H1 (cell line): ENCODE measurements around the gene AASDHPPT. TPM values are rescaled to one million over a fixed set of nuclear protein-coding genes. Genes with fewer than 3 reads are reported as not detected.

ENCODE experiments used
- CTCF ChIA-PET: fragments of 300-600 bp; sonication (Branson Sonifier 250); formaldehyde crosslinking; loops from one replicate; lab custom pipeline; 2021; ENCODE audit not compliant: partially characterized antibody; lab: Charles Lee
- POLR2A ChIA-PET: fragments of 300-600 bp; sonication (Branson Sonifier 250); formaldehyde crosslinking; loops from one replicate; lab custom pipeline; 2021; ENCODE audit warnings: inconsistent platforms; ENCODE audit not compliant: partially characterized antibody; lab: Charles Lee
- DNase-seq, 2 experiments: peaks; one replicate each; pipeline versions ENCODE4 v3.0.0 to v3.0.0-alpha.2; 2010 to 2022; ENCODE audit warnings: low spot score in 2 of 2, low read depth in 1 of 2, mixed read lengths in 1 of 2
- FAIRE-seq: peaks from 2 replicates; lab custom pipeline; 2011; peaks lifted over from hg19 to GRCh38; lab: Jason Lieb, UNC
- H2AFZ ChIP-seq: 2 replicates; pipeline ENCODE4 v1.8.1; 2012; ENCODE audit warnings: low read length, inconsistent platforms
- H2AK5ac ChIP-seq: 2 replicates; pipeline ENCODE4 v1.6.1; 2013; ENCODE audit warnings: low read depth, low read length
- H2BK120ac ChIP-seq: replicated peaks from 2 replicates; pipeline ENCODE3; 2013; ENCODE audit warnings: low read depth, low read length, inconsistent platforms
- H2BK12ac ChIP-seq: 2 replicates; pipeline ENCODE4 v1.6.1; 2013; ENCODE audit warnings: low read depth, low read length
- H2BK15ac ChIP-seq: 2 replicates; pipeline ENCODE4 v1.6.1; 2013; ENCODE audit warnings: low read length
- H2BK20ac ChIP-seq: 2 replicates; pipeline ENCODE4 v1.6.1; 2013; ENCODE audit warnings: low read length
- H2BK5ac ChIP-seq: 2 replicates; pipeline ENCODE4 v1.6.1; 2013; ENCODE audit warnings: low read depth, low read length
- H3K14ac ChIP-seq: 2 replicates; pipeline ENCODE4 v1.6.1; 2013; ENCODE audit warnings: inconsistent platforms; ENCODE audit not compliant: insufficient read length
- H3K18ac ChIP-seq: 2 replicates; pipeline ENCODE4 v1.6.1; 2013; ENCODE audit warnings: low read length; ENCODE audit errors: extremely low read depth
- H3K23ac ChIP-seq: 2 replicates; pipeline ENCODE4 v1.6.1; 2013; ENCODE audit warnings: inconsistent platforms; ENCODE audit not compliant: insufficient read length
- H3K23me2 ChIP-seq: 2 replicates; pipeline ENCODE4 v1.6.1; 2013; ENCODE audit warnings: low read depth, low read length
- H3K27ac ChIP-seq: 2 replicates; pipeline ENCODE4 v1.6.1; 2011; ENCODE audit warnings: low read depth, low read length, inconsistent platforms
- H3K27me3 ChIP-seq, 4 experiments: replicated peaks in 1 of 4; 1 replicate in 1 of 4; 2 replicates in 3 of 4; pipeline versions ENCODE4 v1.6.1 to v1.8.1; 2011 to 2013; ENCODE audit warnings: low read length in 3 of 4, mild to moderate bottlenecking in 3 of 4, inconsistent platforms in 2 of 4, mixed read lengths in 2 of 4, moderate library complexity in 1 of 4; ENCODE audit not compliant: control insufficient read depth in 3 of 4, insufficient read depth in 3 of 4; ENCODE audit errors: extremely low read depth in 1 of 4
- H3K36me3 ChIP-seq, 4 experiments: 2 replicates each; pipeline versions ENCODE4 v1.6.1 to v1.8.1; 2011 to 2013; ENCODE audit warnings: mild to moderate bottlenecking in 4 of 4, low read length in 3 of 4, moderate library complexity in 2 of 4, control low read depth in 1 of 4, inconsistent platforms in 1 of 4; ENCODE audit not compliant: insufficient read depth in 4 of 4, control insufficient read depth in 2 of 4
- H3K4ac ChIP-seq: replicated peaks from 2 replicates; pipeline ENCODE3; 2013; ENCODE audit warnings: low read length, low read depth, mixed read lengths, inconsistent platforms; ENCODE audit not compliant: insufficient read length
- H3K4me1 ChIP-seq, 4 experiments: replicated peaks in 1 of 4; 1 replicate in 1 of 4; 2 replicates in 3 of 4; pipeline versions ENCODE4 v1.6.1 to v1.8.1; 2011 to 2013; ENCODE audit warnings: low read length in 3 of 4, inconsistent platforms in 2 of 4, mixed read lengths in 1 of 4; ENCODE audit not compliant: insufficient read depth in 4 of 4, control insufficient read depth in 3 of 4
- H3K4me2 ChIP-seq, 2 experiments: 2 replicates each; pipeline versions ENCODE4 v1.6.1 to v1.8.1; 2011 to 2013; ENCODE audit warnings: low read depth in 2 of 2, low read length in 2 of 2, control low read depth in 1 of 2, inconsistent platforms in 1 of 2, mild to moderate bottlenecking in 1 of 2; ENCODE audit not compliant: insufficient read depth in 1 of 2
- H3K4me3 ChIP-seq, 4 experiments: fragments of 200-600, 300-600 bp in 1 of 4; sonication (generic), shearing (Covaris generic), sonication (Bioruptor Twin) in 1 of 4; 2 replicates each; pipeline versions ENCODE4 v1.5.1 to v1.8.1; 2011 to 2016; ENCODE audit warnings: low read length in 4 of 4, low read depth in 3 of 4, control low read depth in 2 of 4, inconsistent platforms in 2 of 4, mild to moderate bottlenecking in 2 of 4, mixed read lengths in 1 of 4, moderate library complexity in 1 of 4; ENCODE audit not compliant: insufficient read depth in 2 of 4; ENCODE audit errors: extremely low read depth in 1 of 4
- H3K56ac ChIP-seq: replicated peaks from 2 replicates; pipeline ENCODE3; 2013; ENCODE audit warnings: low read depth, mild to moderate bottlenecking, mixed read lengths, low read length, inconsistent platforms; ENCODE audit not compliant: insufficient read length
- H3K79me1 ChIP-seq: 2 replicates; pipeline ENCODE4 v1.6.1; 2013; ENCODE audit warnings: low read depth, low read length, control low read depth
- H3K79me2 ChIP-seq, 2 experiments: 2 replicates each; pipeline versions ENCODE4 v1.6.1 to v1.8.1; 2012 to 2013; ENCODE audit warnings: low read length in 2 of 2, mild to moderate bottlenecking in 2 of 2, inconsistent platforms in 1 of 2; ENCODE audit not compliant: insufficient read depth in 2 of 2, control insufficient read depth in 1 of 2
- H3K9ac ChIP-seq, 4 experiments: replicated peaks in 1 of 4; 1 replicate in 1 of 4; 2 replicates in 3 of 4; pipeline versions ENCODE4 v1.6.1 to v1.8.1; 2011 to 2013; ENCODE audit warnings: low read depth in 3 of 4, low read length in 3 of 4, control low read depth in 2 of 4, mild to moderate bottlenecking in 2 of 4, moderate library complexity in 2 of 4, inconsistent platforms in 1 of 4; ENCODE audit errors: extremely low read depth in 1 of 4
- H3K9me3 ChIP-seq, 2 experiments: 2 replicates each; pipeline versions ENCODE4 v1.6.1 to v1.8.1; 2012 to 2013; ENCODE audit warnings: mild to moderate bottlenecking in 2 of 2, moderate library complexity in 2 of 2, control low read depth in 1 of 2, inconsistent platforms in 1 of 2, low read depth in 1 of 2, low read length in 1 of 2, mixed read lengths in 1 of 2; ENCODE audit not compliant: insufficient read depth in 2 of 2
- H4K20me1 ChIP-seq, 2 experiments: replicated peaks in 1 of 2; 2 replicates each; pipeline versions ENCODE3 to v1.8.1; 2011 to 2013; ENCODE audit warnings: inconsistent platforms in 2 of 2, low read length in 2 of 2, mild to moderate bottlenecking in 1 of 2; ENCODE audit not compliant: insufficient read depth in 2 of 2, control insufficient read depth in 1 of 2
- H4K5ac ChIP-seq: 2 replicates; pipeline ENCODE4 v1.6.1; 2013; ENCODE audit warnings: low read length, low read depth, mixed read lengths, inconsistent platforms; ENCODE audit not compliant: insufficient read length
- H4K8ac ChIP-seq: 2 replicates; pipeline ENCODE4 v1.8.0; 2013; ENCODE audit warnings: mild to moderate bottlenecking, moderate library complexity, low read length, inconsistent platforms; ENCODE audit not compliant: insufficient read depth; ENCODE audit errors: extremely low read depth
- H4K91ac ChIP-seq: replicated peaks from 2 replicates; pipeline ENCODE3; 2013; ENCODE audit warnings: low read length, mixed read lengths, inconsistent platforms; ENCODE audit not compliant: insufficient read length
- polyA plus RNA-seq, 7 experiments: library from polyadenylated mRNA; depleted of rRNA in 3 of 7; stranded (reverse) in 5 of 7; unstranded in 2 of 7; fragments of >200 nt in 5 of 7; fragments of 200-250 nt in 2 of 7; gene quantifications; 1 replicate in 5 of 7; 2 replicates in 1 of 7; 4 replicates in 1 of 7; pipeline versions ENCODE4 v1.2.1 to v1.2.3, GENCODE V29; 2011 to 2013; ENCODE audit warnings: missing spikeins in 2 of 7, mixed read lengths in 2 of 7
- total RNA-seq: library from RNA; stranded (reverse); fragmentation: NEBNext Ultra II Directional; extraction: Animal tissue kit (Norgen Biotek cat#: 25700); gene quantifications from 2 replicates; pipeline ENCODE4 v1.2.1, GENCODE V29; 2021
- TF ChIP-seq, protein P1 (sequence below): fragments of 300-600 bp; sonication (generic); IDR thresholded peaks from 2 replicates; pipeline ENCODE4 v1.7.1; 2012; ENCODE audit warnings: low read length, moderate library complexity, mild to moderate bottlenecking, inconsistent platforms; ENCODE audit not compliant: insufficient replicate concordance

Gene AASDHPPT
- total and polyA plus RNA-seq, 2 of the 8 experiments (the other 6 are each of a cell fraction or from before 2014, with no cell fraction given), result 15.7 to 42.2 TPM

DNA sequence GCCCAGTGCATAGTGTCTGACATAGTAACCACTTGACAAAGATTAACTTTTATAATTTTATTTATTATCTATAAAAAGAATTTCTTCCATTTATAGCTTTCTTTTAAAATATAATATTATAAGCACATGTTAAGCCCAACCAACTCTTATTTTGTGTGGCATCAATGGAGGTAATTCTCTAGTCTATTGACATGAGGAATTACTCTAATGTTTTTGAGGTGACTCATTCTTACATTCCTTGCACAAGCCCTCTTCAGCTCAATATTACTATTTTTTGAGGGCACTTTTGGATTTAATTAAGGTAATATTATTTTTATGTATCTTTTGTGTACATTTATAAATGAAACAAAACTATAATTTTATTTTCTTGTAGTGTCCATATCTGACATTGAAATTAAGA, 59.6 kb downstream of the AASDHPPT start:
- H3K9me3 ChIP-seq, result peaks cover 6 to 8% of the 10 kb centered on the region in 2 experiments; a peak in 2 of 4 replicates
- H3K36me3 ChIP-seq, result no peaks in the 10 kb centered on the region
- H4K5ac ChIP-seq, result no peak overlapping the region
- no peak overlapping the region for H2BK5ac ChIP-seq
- POLR2A ChIA-PET, result no interaction called here
- no peak overlapping the region for H3K23ac ChIP-seq
- CTCF ChIA-PET, result interaction anchor here (0.7 to 1.9 kb wide), 2 partner anchors 14 to 50 kb away, joined by 4 to 5 read pairs; no protein-coding TSS in a partner anchor
- no peak overlapping the region for H2BK120ac ChIP-seq
- no peak for FAIRE-seq
- DNase-seq, result no peak
- no peak overlapping the region for H3K4me3 ChIP-seq
- no peak overlapping the region for H3K4me2 ChIP-seq
- no peaks in the 10 kb centered on the region for H4K20me1 ChIP-seq
- H3K23me2 ChIP-seq, result no peaks in the 10 kb centered on the region
- no peak overlapping the region for H2BK20ac ChIP-seq
- H3K4me1 ChIP-seq, result no peaks in the 10 kb centered on the region
- H3K9ac ChIP-seq, result no peak overlapping the region
- H3K27ac ChIP-seq, result no peak overlapping the region
- no peaks in the 10 kb centered on the region for H3K27me3 ChIP-seq
- no peak overlapping the region for H4K91ac ChIP-seq
- H3K79me2 ChIP-seq, result no peaks in the 10 kb centered on the region
- no peak overlapping the region for H2BK15ac ChIP-seq
- H2AFZ ChIP-seq, result no peak overlapping the region
- no peak overlapping the region for H3K4ac ChIP-seq
- H2AK5ac ChIP-seq, result no peak overlapping the region
- H4K8ac ChIP-seq, result no peak overlapping the region
- no peak overlapping the region for H2BK12ac ChIP-seq
- no peak overlapping the region for H3K56ac ChIP-seq
- no peak overlapping the region for H3K14ac ChIP-seq
- H3K79me1 ChIP-seq, result no peaks in the 10 kb centered on the region
- no peak overlapping the region for H3K18ac ChIP-seq
- TF ChIP-seq, protein P1, sequence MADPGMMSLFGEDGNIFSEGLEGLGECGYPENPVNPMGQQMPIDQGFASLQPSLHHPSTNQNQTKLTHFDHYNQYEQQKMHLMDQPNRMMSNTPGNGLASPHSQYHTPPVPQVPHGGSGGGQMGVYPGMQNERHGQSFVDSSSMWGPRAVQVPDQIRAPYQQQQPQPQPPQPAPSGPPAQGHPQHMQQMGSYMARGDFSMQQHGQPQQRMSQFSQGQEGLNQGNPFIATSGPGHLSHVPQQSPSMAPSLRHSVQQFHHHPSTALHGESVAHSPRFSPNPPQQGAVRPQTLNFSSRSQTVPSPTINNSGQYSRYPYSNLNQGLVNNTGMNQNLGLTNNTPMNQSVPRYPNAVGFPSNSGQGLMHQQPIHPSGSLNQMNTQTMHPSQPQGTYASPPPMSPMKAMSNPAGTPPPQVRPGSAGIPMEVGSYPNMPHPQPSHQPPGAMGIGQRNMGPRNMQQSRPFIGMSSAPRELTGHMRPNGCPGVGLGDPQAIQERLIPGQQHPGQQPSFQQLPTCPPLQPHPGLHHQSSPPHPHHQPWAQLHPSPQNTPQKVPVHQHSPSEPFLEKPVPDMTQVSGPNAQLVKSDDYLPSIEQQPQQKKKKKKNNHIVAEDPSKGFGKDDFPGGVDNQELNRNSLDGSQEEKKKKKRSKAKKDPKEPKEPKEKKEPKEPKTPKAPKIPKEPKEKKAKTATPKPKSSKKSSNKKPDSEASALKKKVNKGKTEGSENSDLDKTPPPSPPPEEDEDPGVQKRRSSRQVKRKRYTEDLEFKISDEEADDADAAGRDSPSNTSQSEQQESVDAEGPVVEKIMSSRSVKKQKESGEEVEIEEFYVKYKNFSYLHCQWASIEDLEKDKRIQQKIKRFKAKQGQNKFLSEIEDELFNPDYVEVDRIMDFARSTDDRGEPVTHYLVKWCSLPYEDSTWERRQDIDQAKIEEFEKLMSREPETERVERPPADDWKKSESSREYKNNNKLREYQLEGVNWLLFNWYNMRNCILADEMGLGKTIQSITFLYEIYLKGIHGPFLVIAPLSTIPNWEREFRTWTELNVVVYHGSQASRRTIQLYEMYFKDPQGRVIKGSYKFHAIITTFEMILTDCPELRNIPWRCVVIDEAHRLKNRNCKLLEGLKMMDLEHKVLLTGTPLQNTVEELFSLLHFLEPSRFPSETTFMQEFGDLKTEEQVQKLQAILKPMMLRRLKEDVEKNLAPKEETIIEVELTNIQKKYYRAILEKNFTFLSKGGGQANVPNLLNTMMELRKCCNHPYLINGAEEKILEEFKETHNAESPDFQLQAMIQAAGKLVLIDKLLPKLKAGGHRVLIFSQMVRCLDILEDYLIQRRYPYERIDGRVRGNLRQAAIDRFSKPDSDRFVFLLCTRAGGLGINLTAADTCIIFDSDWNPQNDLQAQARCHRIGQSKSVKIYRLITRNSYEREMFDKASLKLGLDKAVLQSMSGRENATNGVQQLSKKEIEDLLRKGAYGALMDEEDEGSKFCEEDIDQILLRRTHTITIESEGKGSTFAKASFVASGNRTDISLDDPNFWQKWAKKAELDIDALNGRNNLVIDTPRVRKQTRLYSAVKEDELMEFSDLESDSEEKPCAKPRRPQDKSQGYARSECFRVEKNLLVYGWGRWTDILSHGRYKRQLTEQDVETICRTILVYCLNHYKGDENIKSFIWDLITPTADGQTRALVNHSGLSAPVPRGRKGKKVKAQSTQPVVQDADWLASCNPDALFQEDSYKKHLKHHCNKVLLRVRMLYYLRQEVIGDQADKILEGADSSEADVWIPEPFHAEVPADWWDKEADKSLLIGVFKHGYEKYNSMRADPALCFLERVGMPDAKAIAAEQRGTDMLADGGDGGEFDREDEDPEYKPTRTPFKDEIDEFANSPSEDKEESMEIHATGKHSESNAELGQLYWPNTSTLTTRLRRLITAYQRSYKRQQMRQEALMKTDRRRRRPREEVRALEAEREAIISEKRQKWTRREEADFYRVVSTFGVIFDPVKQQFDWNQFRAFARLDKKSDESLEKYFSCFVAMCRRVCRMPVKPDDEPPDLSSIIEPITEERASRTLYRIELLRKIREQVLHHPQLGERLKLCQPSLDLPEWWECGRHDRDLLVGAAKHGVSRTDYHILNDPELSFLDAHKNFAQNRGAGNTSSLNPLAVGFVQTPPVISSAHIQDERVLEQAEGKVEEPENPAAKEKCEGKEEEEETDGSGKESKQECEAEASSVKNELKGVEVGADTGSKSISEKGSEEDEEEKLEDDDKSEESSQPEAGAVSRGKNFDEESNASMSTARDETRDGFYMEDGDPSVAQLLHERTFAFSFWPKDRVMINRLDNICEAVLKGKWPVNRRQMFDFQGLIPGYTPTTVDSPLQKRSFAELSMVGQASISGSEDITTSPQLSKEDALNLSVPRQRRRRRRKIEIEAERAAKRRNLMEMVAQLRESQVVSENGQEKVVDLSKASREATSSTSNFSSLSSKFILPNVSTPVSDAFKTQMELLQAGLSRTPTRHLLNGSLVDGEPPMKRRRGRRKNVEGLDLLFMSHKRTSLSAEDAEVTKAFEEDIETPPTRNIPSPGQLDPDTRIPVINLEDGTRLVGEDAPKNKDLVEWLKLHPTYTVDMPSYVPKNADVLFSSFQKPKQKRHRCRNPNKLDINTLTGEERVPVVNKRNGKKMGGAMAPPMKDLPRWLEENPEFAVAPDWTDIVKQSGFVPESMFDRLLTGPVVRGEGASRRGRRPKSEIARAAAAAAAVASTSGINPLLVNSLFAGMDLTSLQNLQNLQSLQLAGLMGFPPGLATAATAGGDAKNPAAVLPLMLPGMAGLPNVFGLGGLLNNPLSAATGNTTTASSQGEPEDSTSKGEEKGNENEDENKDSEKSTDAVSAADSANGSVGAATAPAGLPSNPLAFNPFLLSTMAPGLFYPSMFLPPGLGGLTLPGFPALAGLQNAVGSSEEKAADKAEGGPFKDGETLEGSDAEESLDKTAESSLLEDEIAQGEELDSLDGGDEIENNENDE, result no peak
